Hematopoietic multipotent progenitor cell treated with erythropoietin and hydrocortisone succinate and interleukin-3 and kit ligand, for 4 days (in vitro differentiated cells): ENCODE results near the gene PLCL2.
A peak's percentile ranks its signal among the peaks of the same experiment; 100 is the strongest.
"Not testable (repeated sequence)": the region's sequence is repeated elsewhere in the genome, so short reads cannot be mapped to it uniquely, and the experiment has no call there.

ENCODE experiments used
- DNase-seq: peaks from one replicate; pipeline ENCODE4 v3.0.0-alpha.2; 2015

PLCL2 gene

DNA sequence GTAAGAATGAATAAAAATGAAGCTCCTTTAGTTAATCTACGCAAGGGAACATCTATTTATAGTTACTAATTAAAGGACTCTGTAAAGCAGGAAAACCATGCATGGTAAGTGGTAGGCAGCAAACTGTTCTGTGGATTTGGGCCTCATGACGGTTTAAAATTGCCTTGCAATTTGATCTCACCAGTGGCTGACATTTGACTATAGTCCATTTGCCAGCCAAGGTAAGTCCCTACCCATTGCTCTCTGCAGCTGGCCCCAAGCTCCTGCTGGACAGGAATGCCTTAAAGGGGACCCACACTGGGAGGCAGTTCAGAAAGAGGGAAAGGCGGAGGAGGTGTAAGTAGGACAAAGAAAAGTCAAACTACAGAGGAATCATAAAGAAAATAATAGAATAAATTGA, 203.3 kb downstream of the PLCL2 start:
- no peak for DNase-seq

DNA sequence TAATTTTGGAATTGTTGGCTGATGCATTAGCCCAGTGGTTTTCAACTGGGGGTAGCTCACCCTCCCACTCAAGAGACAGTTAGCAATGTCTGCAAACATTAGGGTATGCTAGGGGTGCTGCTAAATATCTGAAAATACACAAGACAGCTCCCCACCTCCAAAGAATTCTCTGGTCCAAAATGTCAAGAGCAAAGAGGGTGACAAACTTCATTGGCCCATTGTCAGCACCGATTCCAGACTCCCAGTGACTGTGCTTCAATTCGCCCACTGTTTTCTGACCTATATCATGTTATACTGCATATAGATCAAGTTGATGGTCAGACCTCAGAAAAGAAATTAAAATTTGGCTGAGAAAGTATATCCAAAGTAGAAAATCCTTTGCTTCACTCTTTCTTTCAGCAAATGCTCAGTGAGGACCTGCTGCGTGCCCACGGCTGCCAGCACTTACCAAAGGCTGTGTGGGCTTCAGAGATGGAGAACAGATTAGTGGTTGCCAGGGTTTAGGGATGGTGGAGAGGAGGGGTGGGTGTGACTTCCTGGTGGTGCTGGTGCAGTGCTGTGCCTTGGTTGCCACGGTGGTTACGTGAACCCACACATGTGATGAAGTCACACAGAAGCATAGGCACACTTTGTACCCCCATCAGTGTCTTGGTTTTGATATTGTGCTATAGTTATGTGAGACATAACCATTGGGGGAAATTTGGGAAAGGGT, 204.0 kb downstream of the PLCL2 start:
- DNase-seq, result peak; percentile 38

DNA sequence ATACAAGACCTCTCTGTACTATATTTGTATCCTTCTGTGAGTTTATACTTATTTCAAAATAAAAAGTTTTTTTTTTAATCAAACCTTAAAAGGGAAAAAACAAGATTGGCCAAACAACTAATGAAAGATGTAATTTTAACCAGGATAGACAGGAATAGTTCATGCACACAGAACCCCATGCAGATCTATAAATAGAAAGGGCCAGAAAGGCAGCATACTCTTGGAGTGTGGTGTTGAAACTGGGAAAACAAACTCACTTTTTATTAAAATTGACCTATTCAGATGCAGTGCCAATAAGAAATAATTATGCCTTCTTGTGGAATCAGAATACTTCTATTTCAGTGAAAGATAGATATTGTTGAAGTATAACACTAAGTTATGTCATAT, 204.6 kb downstream of the PLCL2 start:
- no peak for DNase-seq

DNA sequence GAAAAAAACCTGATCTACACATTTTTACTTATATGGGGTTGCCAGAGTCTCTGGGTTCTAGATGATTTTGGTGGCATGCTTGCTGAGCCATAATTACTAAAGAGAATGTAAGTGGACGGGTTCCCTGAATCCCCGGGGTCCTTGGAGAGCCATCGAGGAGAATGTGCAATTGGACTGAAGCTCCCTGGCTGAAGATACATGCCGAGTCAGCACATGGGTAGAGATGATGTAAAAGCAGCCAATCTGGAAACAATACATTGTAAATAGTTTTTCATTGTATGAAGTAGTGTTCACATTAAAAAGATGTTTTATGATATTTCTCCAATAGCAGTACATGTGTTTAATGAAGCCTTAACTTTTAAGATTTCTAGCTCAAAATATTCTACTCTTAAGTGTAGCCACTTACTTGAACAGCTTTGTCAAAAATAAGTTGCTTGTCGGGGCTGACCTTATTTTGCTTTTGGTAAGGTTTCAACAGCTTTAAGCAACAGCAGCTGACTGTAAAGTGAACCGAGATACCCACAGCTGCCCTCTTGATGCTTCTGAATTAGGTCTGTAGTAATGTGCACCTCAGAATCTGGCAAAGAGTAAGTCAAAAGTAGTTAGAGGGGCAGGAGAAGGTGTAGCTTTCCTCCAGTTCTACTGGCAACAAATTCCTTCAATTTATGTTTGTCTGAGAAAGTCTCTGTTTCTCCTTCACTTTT, 205.7 kb downstream of the PLCL2 start:
- no peak for DNase-seq

DNA sequence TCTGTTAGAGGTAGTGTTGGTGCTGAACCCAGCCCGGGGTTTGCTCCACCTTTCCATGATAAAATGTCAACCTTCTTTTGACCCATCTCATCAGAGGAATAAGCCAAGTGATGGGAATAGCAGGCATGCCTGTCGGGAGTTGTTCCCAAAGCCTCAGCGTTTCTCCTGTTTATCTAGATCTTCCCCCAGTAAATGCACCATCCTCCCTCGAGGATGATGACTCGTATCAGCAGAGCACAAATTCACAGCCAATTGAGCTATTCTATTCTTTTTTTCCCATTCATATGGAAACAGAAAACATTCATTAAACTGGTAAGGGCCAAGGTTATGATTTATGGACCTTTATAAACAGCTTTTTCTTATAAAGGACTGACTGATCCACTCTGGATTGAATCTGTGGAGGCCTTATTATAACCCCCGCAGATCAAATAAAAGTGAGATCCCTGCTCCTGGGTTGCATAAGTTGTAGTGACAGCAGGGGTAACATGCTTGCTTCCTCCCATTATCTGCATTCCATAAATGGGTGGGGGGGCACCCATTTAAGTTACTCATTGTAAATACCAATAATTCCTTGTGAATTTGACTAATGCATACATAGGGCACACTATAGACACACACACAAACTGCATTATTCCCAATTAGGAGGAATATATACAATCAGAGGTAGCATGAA, 207.3 kb downstream of the PLCL2 start:
- no peak for DNase-seq

DNA sequence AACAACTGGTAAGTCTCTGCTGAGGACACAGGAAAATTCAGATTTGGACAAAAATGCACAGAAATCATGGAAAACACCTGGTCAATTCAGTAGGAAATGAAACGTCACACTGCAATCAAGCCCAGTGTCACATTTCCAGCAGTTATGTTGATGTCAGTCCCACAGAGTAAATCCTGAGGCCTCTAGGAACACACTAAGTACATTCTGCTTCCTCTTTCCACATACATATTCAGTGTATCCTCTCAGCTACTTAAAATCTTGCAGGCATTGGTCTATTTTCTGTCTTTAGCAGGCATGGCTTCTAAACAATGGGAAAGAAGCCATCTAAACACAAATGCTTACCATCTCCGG, 207.8 kb downstream of the PLCL2 start:
- DNase-seq, result peak; percentile 9

DNA sequence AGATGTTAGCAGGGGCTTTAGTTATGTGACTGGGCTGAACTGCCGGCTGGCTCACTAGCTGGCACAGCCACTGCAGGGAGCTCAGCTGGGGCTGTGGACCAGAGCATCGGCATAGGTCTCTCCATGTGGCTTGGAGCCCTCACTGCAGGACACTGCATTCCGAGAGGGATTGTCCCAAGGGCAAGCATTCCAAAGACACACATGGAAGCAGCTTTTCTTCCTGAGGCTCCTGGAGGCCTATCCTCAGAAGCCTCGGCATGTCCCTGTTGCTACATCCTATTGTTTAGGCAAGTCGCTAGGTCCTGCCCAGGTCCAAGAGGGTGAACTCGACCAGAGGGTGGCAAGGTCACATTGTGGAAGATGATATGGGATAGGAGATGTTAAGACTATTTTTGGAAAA, 209.8 kb downstream of the PLCL2 start:
- no peak for DNase-seq

DNA sequence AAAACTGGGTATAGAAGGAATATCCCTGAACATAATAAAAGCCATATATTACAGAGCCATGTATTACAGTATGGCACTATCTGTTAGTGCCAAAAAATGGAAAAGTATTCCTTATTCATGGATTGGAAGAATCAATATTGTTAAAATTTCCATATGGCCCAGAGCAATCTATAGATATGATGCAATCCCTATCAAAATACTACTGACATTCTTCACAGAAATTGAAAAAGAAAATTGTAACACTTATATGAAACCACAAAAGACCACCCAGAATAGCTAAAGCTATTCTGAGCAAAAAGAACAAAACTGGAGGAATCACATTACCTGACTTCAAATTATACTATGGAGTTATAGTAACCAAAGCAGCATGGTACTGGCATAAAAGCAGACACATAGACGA, 218.8 kb downstream of the PLCL2 start:
- no peak for DNase-seq

DNA sequence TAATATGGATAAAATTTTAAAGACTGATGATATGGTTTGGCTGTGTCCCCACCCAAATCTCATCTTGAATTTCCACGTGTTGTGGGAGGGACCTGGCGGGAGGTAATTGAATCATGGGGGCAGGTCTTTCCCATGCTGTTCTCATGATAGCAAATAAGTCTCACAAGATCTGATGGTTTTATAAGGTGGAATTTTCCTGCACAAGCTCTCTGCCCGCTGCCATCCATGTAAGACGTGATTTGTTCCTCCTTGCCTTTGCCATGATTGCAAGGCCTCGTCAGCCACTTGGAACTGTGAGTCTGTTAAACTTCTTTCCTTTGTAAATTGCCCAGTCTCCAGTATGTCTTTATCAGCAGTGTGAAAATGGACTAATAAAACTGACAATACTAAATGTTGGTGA, 222.0 kb downstream of the PLCL2 start:
- DNase-seq, result not testable (repeated sequence)

DNA sequence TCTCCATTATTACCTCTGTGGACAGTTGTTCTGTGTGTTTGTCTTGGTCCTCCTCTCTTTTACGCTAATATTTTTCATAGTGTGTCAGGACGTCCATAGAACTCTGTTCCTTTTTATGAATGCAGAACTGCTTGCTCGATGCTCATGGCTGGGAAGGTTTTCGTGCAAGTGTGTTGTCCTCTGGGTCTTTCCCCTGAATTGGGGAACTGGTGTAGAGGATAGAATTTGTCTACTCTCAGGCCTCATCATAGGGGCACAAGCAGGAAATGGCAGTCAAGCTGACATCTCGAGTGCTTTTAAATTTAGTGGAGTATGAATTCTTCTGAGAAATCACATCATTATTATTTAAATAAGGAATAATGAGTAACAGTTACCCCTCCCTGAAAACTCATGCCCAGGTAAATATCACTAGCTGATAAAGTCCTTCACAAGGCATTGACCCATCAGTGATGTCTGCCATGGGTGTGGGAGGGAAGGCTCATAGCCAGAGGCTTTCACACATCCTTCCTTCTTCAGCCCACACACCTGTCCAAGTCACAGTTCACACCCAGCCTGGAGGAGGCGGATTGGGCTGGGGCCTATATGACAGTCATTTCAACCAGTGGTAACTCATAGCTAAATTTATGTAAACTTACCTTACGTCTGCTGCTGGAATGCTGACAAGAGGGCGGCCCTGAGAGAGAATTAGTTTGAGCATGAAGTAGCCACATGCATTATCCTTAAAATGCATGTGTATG, 226.1 kb downstream of the PLCL2 start:
- peak; percentile 38 for DNase-seq

DNA sequence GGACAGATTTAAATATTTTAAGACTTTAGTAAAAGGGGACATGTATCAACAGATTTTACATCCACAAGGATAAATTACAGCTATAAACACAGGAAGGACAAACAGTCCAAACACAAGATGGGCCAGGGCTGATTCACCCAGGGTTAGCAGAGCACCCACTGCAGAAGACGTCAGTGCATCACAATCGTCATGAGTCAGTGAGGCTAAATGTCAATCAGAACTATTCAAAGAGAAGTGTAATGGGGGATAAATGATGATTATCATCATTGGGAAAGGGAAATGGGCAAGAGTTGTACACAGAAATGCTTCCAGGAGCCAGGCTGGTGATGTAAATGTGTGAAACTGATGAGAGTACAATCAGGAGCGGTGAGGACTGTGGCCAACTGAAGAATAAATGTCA, 226.8 kb downstream of the PLCL2 start:
- no peak for DNase-seq

DNA sequence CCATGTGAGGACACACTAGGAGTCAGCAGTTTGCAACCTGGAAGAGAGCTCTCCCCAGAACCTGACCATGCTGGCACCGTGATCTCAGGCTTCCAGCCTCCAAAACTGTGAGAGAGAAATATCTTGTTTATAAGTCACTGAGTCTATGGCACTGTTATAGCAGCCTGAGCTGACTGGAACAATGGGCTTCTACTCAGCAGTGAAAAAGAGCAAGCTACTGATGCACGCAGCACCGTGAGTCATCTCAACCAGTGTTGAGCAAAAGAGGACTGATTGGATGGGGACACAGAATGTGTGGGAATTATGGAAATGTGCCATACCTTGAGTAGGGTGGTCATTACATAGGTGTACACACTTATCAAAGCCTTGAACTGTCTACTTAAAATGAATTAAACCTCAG, 230.4 kb downstream of the PLCL2 start:
- DNase-seq, result no peak

DNA sequence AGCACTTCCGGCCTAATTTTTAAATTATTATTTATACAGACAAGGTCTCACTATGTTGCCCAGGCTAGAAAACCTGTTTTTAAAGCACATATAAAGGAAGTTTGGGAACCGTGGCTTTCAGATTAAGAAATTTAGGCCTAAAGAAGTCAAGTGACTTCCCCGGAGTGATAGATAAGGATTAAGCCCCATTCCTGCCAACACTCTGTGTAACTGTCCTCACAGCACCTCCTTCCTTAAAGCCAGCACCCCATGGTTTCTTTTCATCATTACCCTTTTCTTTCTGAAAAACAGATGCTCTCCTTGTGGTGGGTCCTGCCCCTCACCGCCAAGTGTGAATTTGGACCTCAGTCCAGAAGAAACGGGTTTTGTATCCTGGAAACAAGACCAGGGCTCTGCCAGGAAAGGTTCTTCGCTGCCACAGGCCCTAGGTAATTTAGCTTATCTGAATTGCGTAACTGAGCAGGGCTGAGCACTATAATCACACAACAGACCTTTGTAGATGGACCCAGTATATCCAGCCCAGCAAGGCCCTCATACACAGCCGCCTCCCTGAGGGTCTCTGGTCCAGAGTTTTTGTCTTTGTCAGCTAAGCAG, 231.3 kb downstream of the PLCL2 start:
- DNase-seq, result peak; percentile 18

DNA sequence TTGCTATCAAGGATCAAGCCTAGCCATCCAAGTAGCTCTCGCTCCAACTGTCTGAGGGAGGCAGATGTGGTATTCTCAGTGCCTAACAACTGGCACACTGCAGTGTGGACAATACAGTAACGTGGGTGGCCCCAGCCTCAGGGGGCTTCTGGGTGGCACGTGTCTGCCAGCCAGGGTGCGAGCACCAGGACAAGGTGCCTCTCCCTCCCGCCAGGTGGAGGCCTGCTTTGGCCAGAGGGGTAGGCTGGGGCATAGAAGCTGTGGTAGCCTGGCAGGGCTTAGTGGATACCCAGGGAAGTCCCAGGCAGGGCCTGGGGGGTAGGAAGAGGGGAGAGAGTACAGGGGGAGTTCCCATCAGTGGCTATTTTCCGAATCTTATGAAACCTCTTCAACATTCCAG, 234.0 kb downstream of the PLCL2 start:
- no peak for DNase-seq

DNA sequence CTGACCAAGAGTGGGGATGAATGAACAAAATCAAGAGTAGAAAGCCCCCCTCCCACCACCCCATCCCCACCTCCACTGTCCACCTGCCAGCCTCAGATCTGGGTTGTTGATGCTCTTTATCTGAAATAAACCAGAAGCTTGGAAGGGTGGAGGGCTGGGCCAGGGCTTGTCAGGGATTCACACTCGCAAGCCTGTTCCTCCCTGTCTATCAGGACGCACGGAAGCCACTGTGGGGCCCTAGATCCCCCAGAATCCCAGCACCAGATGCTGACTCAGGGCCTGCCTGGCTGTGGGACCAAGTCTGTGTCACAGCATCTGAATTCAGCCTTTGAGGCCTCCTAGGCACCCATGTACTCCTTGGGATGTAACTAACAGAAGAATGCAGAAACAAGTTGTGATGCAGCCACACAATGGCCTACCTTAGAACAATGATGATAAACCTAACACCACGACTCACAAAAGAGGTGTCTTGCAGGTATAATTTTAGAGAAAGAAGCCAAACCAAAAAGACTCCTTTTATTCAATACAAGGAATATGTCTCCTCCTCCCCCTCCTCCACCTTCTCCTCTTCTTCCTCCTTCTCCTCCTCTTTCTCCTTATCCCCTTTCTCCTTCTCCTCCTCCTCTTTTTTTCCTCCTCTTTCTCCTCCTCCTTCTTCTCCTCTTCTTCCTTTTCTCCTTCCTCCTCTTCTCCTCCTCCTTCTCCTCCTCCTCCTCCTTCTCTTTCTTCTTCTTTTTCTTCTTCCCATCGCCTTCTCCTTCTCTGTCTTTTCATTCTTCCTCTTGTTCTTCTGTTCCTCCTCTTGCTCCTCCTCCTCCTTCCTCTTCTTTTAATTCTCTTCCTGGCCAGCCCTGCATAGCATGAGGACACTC, 234.7 kb downstream of the PLCL2 start:
- DNase-seq, result peak; percentile 29

DNA sequence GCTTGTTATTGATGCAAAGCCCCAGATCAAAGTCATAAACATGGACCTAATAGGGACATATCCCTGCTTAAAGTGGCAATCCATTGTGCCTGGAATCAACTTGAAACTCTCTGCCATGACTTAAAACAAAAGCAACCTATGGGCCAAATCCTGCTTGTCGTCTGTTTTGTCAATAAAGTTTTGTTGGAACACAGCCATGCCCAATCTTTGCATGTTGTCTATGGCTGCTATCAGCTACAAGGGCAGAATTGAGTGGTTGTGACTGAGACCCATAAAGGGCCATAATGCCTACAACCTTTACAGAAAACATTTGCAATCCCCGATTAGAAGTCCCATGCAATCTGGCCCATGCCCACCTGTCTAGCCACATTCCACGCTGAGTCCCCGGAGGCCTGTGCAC, 235.4 kb downstream of the PLCL2 start:
- no peak for DNase-seq

DNA sequence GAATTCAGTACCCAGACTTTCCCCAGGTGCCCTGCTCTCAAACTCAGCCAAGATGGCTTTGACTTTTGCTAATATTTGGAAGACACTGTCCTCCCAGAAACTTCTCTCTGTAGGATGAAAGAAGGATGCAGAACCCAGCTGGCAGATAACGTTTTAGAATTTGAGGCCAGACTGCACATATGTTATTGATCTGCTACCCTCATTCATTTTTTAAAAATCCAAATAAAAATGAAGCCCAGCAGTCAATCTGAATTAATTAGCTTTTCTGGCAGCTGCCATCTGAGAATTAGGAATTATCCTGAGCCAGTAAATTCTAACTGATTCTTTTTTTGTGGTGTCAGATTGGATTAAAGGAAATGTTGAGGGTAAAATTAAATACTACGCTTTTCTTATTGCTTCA, 236.6 kb downstream of the PLCL2 start:
- no peak for DNase-seq

DNA sequence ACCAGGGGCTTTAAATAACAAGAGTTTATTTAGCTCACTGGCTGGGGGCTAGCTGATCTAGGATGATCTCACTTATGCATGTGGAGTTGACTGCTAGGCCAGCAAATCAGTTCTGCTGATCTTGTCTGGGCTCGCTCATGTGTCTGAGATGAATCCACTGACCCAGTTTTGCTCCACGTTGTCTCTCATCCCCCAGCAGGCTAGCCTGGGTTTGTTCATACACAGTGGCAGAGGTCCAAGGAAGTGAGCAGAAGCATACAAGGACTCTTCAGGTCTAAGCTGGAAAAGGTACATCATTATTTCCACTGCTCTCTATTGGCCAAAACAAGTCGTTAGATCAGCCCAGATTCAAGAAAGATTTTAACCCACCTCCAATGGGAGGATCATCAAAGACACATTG, 238.0 kb downstream of the PLCL2 start:
- DNase-seq, result no peak

DNA sequence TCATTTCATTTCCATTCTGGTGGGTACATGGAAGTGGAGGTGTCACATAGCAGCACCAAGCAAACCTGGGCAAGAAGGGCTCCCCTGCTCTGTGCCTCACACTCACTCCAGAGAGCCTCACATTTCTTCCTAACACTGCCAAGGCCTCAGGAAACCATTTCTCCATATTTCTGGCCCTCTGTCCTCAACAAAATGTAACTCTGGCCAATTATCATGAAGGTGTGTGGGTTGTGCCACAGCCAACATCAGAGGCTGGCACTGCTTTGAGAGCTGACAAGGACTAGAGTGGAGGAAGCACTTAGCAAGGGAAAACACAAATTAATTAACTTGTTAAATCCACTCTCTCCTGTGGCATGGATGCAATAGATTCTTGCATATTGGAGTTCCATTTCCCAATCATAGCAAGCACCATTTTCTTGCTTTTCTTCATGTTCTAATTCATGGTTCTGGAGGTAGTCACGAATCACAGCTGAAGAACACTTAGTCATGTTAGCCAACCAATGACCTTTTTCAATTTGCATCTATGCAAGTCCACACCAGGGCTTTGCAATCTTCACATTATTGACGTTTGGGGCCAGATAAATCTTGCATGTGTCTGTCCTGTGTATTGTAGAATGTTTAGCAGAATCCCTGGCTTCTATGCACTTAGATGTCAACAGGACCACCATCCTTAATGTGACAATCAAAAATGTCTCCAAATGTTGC, 241.1 kb downstream of the PLCL2 start:
- DNase-seq, result no peak

DNA sequence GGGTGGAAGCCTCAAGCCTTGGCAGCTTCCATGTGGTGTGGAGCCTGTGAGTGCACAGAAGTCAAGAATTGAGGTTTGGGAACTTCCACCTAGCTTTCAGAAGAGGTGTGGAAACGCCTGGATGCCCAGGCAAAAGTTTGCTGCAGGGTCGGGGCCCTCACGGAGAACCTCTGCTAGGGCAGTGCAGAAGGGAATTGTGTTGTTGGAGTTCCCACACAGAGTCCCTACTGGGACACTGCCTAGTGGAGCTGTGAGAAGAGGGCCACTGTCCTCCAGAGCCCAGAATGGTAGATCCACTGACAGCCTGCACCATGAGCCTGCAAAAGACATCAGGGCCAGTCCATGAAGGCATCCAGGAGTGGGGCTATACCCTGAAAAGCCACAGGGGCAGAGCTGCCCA, 243.9 kb downstream of the PLCL2 start:
- not testable (repeated sequence) for DNase-seq

DNA sequence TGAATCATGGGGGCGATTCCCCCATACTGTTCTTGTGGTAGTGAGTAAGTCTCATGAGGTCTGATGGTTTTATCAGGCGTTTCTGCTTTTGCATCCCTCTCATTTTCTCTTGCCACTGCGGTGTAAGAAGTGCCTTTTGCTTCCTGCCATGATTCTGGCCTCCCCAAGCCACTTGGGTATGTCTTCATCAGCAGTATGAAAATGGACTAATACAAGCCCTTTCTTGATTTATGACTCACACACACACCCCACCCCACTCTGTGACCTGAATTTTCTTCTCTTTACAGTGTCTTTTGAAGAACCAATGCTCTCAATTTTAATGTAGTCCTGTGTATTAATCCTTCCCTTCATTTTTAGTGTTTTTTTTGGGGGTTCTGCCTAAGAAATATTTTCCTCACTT, 244.8 kb downstream of the PLCL2 start:
- DNase-seq, result no peak

DNA sequence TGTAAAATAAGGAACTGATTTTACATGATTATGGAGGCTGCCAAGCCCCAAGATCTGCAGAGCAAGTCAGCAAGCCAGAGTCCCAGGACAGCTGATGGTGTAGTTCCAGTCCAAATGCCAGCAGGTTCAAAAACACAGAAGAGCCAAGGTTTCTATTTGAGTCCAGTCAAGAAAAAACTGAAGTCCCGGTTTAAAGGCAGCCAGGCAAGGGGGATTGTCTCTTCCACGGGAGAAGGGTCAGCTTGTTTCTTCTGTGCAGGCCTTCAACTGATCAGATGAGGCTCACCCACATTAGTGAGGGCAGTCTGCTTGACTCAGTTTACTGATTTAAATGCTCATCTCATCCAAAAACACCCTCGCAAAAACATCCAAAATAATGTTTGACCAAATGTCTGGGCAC, 246.2 kb downstream of the PLCL2 start:
- no peak for DNase-seq
